Keratinocyte (primary cell): ENCODE measurements around the gene DAP3.
"Not testable (repeated sequence)": the region's sequence is repeated elsewhere in the genome, so short reads cannot be mapped to it uniquely, and the experiment has no call there.

ENCODE experiments used
- EZH2 ChIP-seq: IDR thresholded peaks from one replicate; pipeline ENCODE4 v1.6.1; 2012; ENCODE audit warnings: inconsistent platforms, mild to moderate bottlenecking, low read length, moderate library complexity
- TF ChIP-seq, protein P1 (sequence below), 3 experiments: IDR thresholded peaks in 1 of 3; conservative IDR thresholded peaks in 1 of 3; optimal IDR thresholded peaks in 1 of 3; 2 replicates in 2 of 3; 3 replicates in 1 of 3; pipeline versions ENCODE3 to v1.5.1; 2011; ENCODE audit warnings: low read length in 3 of 3, mild to moderate bottlenecking in 3 of 3, moderate library complexity in 2 of 3, control low read depth in 1 of 3, inconsistent platforms in 1 of 3; ENCODE audit not compliant: insufficient read depth in 2 of 3; ENCODE audit errors: extremely low read depth in 1 of 3

- TF ChIP-seq, protein P1, sequence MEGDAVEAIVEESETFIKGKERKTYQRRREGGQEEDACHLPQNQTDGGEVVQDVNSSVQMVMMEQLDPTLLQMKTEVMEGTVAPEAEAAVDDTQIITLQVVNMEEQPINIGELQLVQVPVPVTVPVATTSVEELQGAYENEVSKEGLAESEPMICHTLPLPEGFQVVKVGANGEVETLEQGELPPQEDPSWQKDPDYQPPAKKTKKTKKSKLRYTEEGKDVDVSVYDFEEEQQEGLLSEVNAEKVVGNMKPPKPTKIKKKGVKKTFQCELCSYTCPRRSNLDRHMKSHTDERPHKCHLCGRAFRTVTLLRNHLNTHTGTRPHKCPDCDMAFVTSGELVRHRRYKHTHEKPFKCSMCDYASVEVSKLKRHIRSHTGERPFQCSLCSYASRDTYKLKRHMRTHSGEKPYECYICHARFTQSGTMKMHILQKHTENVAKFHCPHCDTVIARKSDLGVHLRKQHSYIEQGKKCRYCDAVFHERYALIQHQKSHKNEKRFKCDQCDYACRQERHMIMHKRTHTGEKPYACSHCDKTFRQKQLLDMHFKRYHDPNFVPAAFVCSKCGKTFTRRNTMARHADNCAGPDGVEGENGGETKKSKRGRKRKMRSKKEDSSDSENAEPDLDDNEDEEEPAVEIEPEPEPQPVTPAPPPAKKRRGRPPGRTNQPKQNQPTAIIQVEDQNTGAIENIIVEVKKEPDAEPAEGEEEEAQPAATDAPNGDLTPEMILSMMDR (optimal IDR thresholded peaks at IDR 0.05 in 1 of 3, IDR thresholded peaks at IDR 0.05 in 1 of 3, conservative IDR thresholded peaks at IDR 0.05 in 1 of 3; ENCODE audit: extremely low read depth in 1 of 3, insufficient read depth in 2 of 3, low read length in 3 of 3): not testable (repeated sequence)
- TF ChIP-seq EZH2: not testable (repeated sequence)
Observed at GRCh38 chr1:155759017-155759416, 70.1 kb downstream of the DAP3 start.
